NCI-H226 (cell line): Measurements from ENCODE around the gene SLC5A4.
"Not testable (repeated sequence)": the region's sequence is repeated elsewhere in the genome, so short reads cannot be mapped to it uniquely, and the experiment has no call there.

Experiments
- DNase-seq: peaks from one replicate; pipeline ENCODE4 v3.0.0-alpha.2; 2015

The SLC5A4 gene

GRCh38 chr22:32199341-32199740, 55.8 kb downstream of the SLC5A4 start:
- DNase-seq = no peak

GRCh38 chr22:32197553-32198226, 57.5 kb downstream of the SLC5A4 start:
- not testable (repeated sequence) for DNase-seq

- not testable (repeated sequence) for DNase-seq
These were observed 59.2 kb downstream of the SLC5A4 start for GRCh38 chr22:32195900-32196299.

GRCh38 chr22:32193346-32193745, 61.8 kb downstream of the SLC5A4 start:
- not testable (repeated sequence) for DNase-seq

GRCh38 chr22:32191021-32191420, 64.1 kb downstream of the SLC5A4 start:
- not testable (repeated sequence) for DNase-seq

- DNase-seq = no peak
These were observed 69.3 kb downstream of the SLC5A4 start for GRCh38 chr22:32185821-32186220.

- DNase-seq = no peak
These were observed 71.5 kb downstream of the SLC5A4 start for GRCh38 chr22:32183625-32184024.

- DNase-seq = no peak
These were observed 74.1 kb downstream of the SLC5A4 start for GRCh38 chr22:32181043-32181442.

GRCh38 chr22:32177221-32177765, 77.9 kb downstream of the SLC5A4 start:
- peak; percentile 2 for DNase-seq

GRCh38 chr22:32175683-32176644, 79.2 kb downstream of the SLC5A4 start:
- DNase-seq = no peak

- no peak for DNase-seq
These were observed 80.0 kb downstream of the SLC5A4 start for GRCh38 chr22:32175115-32175514.
